ENCODE measurements around the gene WAC. TPM values are rescaled to one million over a fixed set of nuclear protein-coding genes. Genes with fewer than 3 reads are reported as not detected.

Gene WAC
- total and polyA plus RNA-seq, 2 of the 13 experiments (the other 11 are each of a cell fraction or from before 2014, with no cell fraction given): 69.1 to 96.2 TPM

DNA sequence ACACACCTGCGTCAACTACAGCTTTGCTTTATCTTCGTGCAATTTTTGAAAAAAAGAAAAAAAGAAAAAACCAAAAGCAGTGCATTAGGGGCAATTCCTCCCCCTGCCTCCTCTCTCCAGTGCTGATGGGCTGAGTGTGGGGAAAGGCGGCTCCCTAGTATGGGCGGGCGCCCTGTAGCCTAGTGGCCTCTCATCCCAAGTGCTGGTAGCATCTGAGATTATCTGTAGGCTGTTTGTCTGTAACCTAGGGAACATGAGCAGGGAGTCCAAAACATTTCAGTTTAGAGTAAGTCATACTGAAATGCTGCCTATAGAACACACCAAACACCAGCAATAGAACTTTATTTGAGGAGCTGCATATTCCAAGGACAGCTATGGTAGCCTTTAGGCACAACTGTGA, 119.8 kb downstream of the WAC start:
- no peak for DNase-seq (ENCODE audit: low spot score)
- Histone ChIP-seq H3K9ac (ENCODE audit: insufficient read depth, low read depth, low read length) (no peak overlapping the region), H3K4me3 (replicated peaks in 1 of 3; ENCODE audit: insufficient read depth in 1 of 3, low read depth in 2 of 3, low read length in 3 of 3) (no peak overlapping the region), H4K20me1 (ENCODE audit: insufficient read depth, low read length) (no peaks in the 10 kb centered on the region), H3K4me2 (ENCODE audit: low read depth, low read length) (no peak overlapping the region), H3K27me3 (ENCODE audit: control insufficient read depth in 1 of 2, insufficient read depth in 2 of 2, low read length in 2 of 2) (no peaks in the 10 kb centered on the region), H3K9me3 (ENCODE audit: low read length) (no peaks in the 10 kb centered on the region), H2AFZ (ENCODE audit: low read length) (no peak overlapping the region), H3K4me1 (ENCODE audit: insufficient read depth, low read length) (no peaks in the 10 kb centered on the region), H3K27ac (ENCODE audit: extremely low read length, insufficient read depth, low read length) (no peak overlapping the region), H3K36me3 (replicated peaks in 1 of 2; ENCODE audit: control insufficient read depth in 1 of 2, insufficient read depth in 2 of 2, low read length in 2 of 2) (no peaks in the 10 kb centered on the region), H3K79me2 (ENCODE audit: insufficient read depth, low read length) (no peaks in the 10 kb centered on the region)
- no TSS peak for BruUV-seq (replicated peaks)
- ChIA-PET POLR2A (no interaction called here), CTCF (ENCODE audit: low intra/inter-chr PET ratio, low total read pairs) (no interaction called here)
- intact Hi-C loops (cut with micrococcal nuclease; ENCODE audit: unreplicated experiment): no loop called here
- ATAC-seq: no peak
- WGBS (ENCODE audit: low lambda C conversion rate): 83% methylated on average over 5 of the region's 5 CpGs
- no peak for FAIRE-seq
- in situ Hi-C loops (cut with HindIII; ENCODE audit: extremely low pct_ligation_motif_present, low pct_unique_long_range_greater_than_20kb): no loop called here
- TF ChIP-seq ZNF780A (CRISPR knock-in tag; IDR thresholded peaks at IDR 0.05) (no peak), ZMYM4 (CRISPR knock-in tag; IDR thresholded peaks at IDR 0.05) (no peak), ZKSCAN5 (CRISPR knock-in tag; IDR thresholded peaks at IDR 0.05) (no peak), ZNF530 (CRISPR knock-in tag; IDR thresholded peaks at IDR 0.05; ENCODE audit: low read depth) (no peak), ZBTB7A (CRISPR knock-in tag; IDR thresholded peaks at IDR 0.05) (no peak), ZNF569 (CRISPR knock-in tag; IDR thresholded peaks at IDR 0.05; ENCODE audit: borderline replicate concordance) (no peak), SALL1 (CRISPR knock-in tag; IDR thresholded peaks at IDR 0.05) (no peak), POLR2A (IDR thresholded peaks at IDR 0.05; ENCODE audit: insufficient read depth in 1 of 2, low read depth in 2 of 2, low read length in 2 of 2) (no peak)
- TF ChIP-seq, protein P1, sequence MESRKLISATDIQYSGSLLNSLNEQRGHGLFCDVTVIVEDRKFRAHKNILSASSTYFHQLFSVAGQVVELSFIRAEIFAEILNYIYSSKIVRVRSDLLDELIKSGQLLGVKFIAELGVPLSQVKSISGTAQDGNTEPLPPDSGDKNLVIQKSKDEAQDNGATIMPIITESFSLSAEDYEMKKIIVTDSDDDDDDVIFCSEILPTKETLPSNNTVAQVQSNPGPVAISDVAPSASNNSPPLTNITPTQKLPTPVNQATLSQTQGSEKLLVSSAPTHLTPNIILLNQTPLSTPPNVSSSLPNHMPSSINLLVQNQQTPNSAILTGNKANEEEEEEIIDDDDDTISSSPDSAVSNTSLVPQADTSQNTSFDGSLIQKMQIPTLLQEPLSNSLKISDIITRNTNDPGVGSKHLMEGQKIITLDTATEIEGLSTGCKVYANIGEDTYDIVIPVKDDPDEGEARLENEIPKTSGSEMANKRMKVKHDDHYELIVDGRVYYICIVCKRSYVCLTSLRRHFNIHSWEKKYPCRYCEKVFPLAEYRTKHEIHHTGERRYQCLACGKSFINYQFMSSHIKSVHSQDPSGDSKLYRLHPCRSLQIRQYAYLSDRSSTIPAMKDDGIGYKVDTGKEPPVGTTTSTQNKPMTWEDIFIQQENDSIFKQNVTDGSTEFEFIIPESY (CRISPR knock-in tag; IDR thresholded peaks at IDR 0.05): no peak
- TF ChIP-seq, protein P2, sequence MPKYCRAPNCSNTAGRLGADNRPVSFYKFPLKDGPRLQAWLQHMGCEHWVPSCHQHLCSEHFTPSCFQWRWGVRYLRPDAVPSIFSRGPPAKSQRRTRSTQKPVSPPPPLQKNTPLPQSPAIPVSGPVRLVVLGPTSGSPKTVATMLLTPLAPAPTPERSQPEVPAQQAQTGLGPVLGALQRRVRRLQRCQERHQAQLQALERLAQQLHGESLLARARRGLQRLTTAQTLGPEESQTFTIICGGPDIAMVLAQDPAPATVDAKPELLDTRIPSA (CRISPR knock-in tag; IDR thresholded peaks at IDR 0.05; ENCODE audit: borderline replicate concordance): no peak
- TF ChIP-seq, protein P3, sequence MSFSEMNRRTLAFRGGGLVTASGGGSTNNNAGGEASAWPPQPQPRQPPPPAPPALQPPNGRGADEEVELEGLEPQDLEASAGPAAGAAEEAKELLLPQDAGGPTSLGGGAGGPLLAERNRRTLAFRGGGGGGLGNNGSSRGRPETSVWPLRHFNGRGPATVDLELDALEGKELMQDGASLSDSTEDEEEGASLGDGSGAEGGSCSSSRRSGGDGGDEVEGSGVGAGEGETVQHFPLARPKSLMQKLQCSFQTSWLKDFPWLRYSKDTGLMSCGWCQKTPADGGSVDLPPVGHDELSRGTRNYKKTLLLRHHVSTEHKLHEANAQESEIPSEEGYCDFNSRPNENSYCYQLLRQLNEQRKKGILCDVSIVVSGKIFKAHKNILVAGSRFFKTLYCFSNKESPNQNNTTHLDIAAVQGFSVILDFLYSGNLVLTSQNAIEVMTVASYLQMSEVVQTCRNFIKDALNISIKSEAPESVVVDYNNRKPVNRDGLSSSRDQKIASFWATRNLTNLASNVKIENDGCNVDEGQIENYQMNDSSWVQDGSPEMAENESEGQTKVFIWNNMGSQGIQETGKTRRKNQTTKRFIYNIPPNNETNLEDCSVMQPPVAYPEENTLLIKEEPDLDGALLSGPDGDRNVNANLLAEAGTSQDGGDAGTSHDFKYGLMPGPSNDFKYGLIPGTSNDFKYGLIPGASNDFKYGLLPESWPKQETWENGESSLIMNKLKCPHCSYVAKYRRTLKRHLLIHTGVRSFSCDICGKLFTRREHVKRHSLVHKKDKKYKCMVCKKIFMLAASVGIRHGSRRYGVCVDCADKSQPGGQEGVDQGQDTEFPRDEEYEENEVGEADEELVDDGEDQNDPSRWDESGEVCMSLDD (CRISPR knock-in tag; IDR thresholded peaks at IDR 0.05; ENCODE audit: borderline replicate concordance): no peak
